Measurements from ENCODE around the gene DPP9.

DPP9 gene

GRCh38 chr19:4740092-4740491 lies 16.4 kb upstream of the DPP9 start:
- Histone ChIP-seq H2AFZ (ENCODE audit: low read depth, low read length) (no peak overlapping the region), H3K27me3 (ENCODE audit: low read depth, low read length) (peaks cover 6% of the 10 kb centered on the region), H3K9me3 (ENCODE audit: insufficient read depth, low read length) (no peaks in the 10 kb centered on the region)

GRCh38 chr19:4738734-4739133 lies 15.1 kb upstream of the DPP9 start:
- Histone ChIP-seq H3K9me3 (ENCODE audit: insufficient read depth, low read length) (no peaks in the 10 kb centered on the region), H3K4me2 (ENCODE audit: low read length) (peak overlapping the region; percentile 4; the same call in 1 of the 2 replicates), H3K79me2 (ENCODE audit: low read length) (no peaks in the 10 kb centered on the region), H4K20me1 (ENCODE audit: insufficient read depth, low read length) (no peaks in the 10 kb centered on the region), H3K36me3 (replicated peaks; ENCODE audit: low read depth, low read length) (no peaks in the 10 kb centered on the region), H3K27me3 (ENCODE audit: low read depth, low read length) (peaks cover 6% of the 10 kb centered on the region), H3K4me3 (ENCODE audit: low read length) (no peak overlapping the region), H3K4me1 (ENCODE audit: low read length) (peaks cover 6% of the 10 kb centered on the region; the same call in 1 of the 2 replicates), H2AFZ (ENCODE audit: low read depth, low read length) (no peak overlapping the region), H3K27ac (ENCODE audit: low read length) (no peak overlapping the region), H3K9ac (ENCODE audit: low read length) (no peak overlapping the region)
- TF ChIP-seq CTCF (IDR thresholded peaks at IDR 0.05; ENCODE audit: low read depth, low read length) = no peak
- TF ChIP-seq EZH2phosphoT487 (IDR thresholded peaks at IDR 0.05; ENCODE audit: low read depth) = no peak

More at GRCh38 chr19:4740092-4740491, 16.4 kb upstream of the DPP9 start:
- Histone ChIP-seq H3K4me2 (ENCODE audit: low read length) (no peak overlapping the region), H3K4me1 (ENCODE audit: low read length) (peaks cover 6% of the 10 kb centered on the region; the same call in 1 of the 2 replicates), H3K27ac (ENCODE audit: low read length) (no peak overlapping the region), H3K4me3 (ENCODE audit: low read length) (no peak overlapping the region), H3K36me3 (replicated peaks; ENCODE audit: low read depth, low read length) (no peaks in the 10 kb centered on the region), H4K20me1 (ENCODE audit: insufficient read depth, low read length) (no peaks in the 10 kb centered on the region), H3K79me2 (ENCODE audit: low read length) (no peaks in the 10 kb centered on the region), H3K9ac (ENCODE audit: low read length) (no peak overlapping the region)
- no peak for TF ChIP-seq CTCF (IDR thresholded peaks at IDR 0.05; ENCODE audit: low read depth, low read length)

- Histone ChIP-seq H3K9ac (ENCODE audit: low read length) (no peak overlapping the region), H3K79me2 (ENCODE audit: low read length) (no peaks in the 10 kb centered on the region), H3K27ac (ENCODE audit: low read length) (no peak overlapping the region), H3K4me3 (ENCODE audit: low read length) (no peak overlapping the region), H3K27me3 (ENCODE audit: low read depth, low read length) (peaks cover 6% of the 10 kb centered on the region), H3K9me3 (ENCODE audit: insufficient read depth, low read length) (no peaks in the 10 kb centered on the region), H3K36me3 (replicated peaks; ENCODE audit: low read depth, low read length) (no peaks in the 10 kb centered on the region), H4K20me1 (ENCODE audit: insufficient read depth, low read length) (no peaks in the 10 kb centered on the region), H3K4me1 (ENCODE audit: low read length) (peaks cover 6% of the 10 kb centered on the region; the same call in 1 of the 2 replicates), H2AFZ (ENCODE audit: low read depth, low read length) (no peak overlapping the region), H3K4me2 (ENCODE audit: low read length) (no peak overlapping the region)
- no peak for TF ChIP-seq EZH2phosphoT487 (IDR thresholded peaks at IDR 0.05; ENCODE audit: low read depth)
- no peak for TF ChIP-seq CTCF (IDR thresholded peaks at IDR 0.05; ENCODE audit: low read depth, low read length)
These were observed 14.4 kb upstream of the DPP9 start for GRCh38 chr19:4737955-4738600.

- Histone ChIP-seq H3K27ac (ENCODE audit: low read length) (no peak overlapping the region), H4K20me1 (ENCODE audit: insufficient read depth, low read length) (no peaks in the 10 kb centered on the region), H3K4me1 (ENCODE audit: low read length) (peaks cover 10% of the 10 kb centered on the region; the same call in 1 of the 2 replicates), H3K9me3 (ENCODE audit: insufficient read depth, low read length) (no peaks in the 10 kb centered on the region), H3K79me2 (ENCODE audit: low read length) (no peaks in the 10 kb centered on the region), H3K27me3 (ENCODE audit: low read depth, low read length) (peaks cover 6% of the 10 kb centered on the region), H3K4me3 (ENCODE audit: low read length) (no peak overlapping the region), H3K4me2 (ENCODE audit: low read length) (no peak overlapping the region), H3K9ac (ENCODE audit: low read length) (no peak overlapping the region), H2AFZ (ENCODE audit: low read depth, low read length) (no peak overlapping the region), H3K36me3 (replicated peaks; ENCODE audit: low read depth, low read length) (no peaks in the 10 kb centered on the region)
- no peak for TF ChIP-seq EZH2phosphoT487 (IDR thresholded peaks at IDR 0.05; ENCODE audit: low read depth)
- no peak for TF ChIP-seq CTCF (IDR thresholded peaks at IDR 0.05; ENCODE audit: low read depth, low read length)
These were observed 10.2 kb upstream of the DPP9 start for GRCh38 chr19:4733755-4734345.
